ENCODE measurements around the gene BEND6. TPM values are rescaled to one million over a fixed set of nuclear protein-coding genes. Genes with fewer than 3 reads are reported as not detected.
A peak's percentile ranks its signal among the peaks of the same experiment; 100 is the strongest.
"Not testable (repeated sequence)": the region's sequence is repeated elsewhere in the genome, so short reads cannot be mapped to it uniquely, and the experiment has no call there.

BEND6 gene
- polyA plus RNA-seq, 1 donor (not counting 4 experiments of a cell fraction or from before 2014, with no cell fraction given), result 1.0 TPM

DNA sequence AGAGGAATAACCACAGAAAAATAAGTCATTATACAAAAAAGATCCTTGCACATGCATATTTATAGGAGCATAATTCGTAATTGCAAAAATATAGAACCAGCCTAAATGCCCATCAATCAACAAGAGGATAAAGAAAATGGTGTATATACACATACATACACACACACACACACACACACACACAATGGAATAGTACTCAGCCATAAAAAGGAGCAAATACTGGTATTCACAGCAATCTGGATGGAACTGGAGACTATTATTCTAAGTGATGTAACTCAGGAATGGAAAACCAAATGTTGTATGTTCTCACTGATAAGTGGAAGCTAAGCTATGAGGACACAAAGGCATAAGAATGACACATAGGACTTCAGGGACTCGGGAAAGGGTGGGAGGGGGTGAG, 89.7 kb downstream of the BEND6 start:
- DNase-seq (ENCODE audit: low read depth, low spot score) (no peak), FAIRE-seq (no peak)
- Histone ChIP-seq H3K36me3 (ENCODE audit: control insufficient read depth in 2 of 2, extremely low read depth in 1 of 2, insufficient read depth in 2 of 2, low read length in 2 of 2) (peaks cover 0 to 3% of the 10 kb centered on the region in 2 experiments), H3K4me2 (ENCODE audit: control insufficient read depth, extremely low read depth, insufficient read depth, low read depth, low read length) (no peak overlapping the region), H3K79me2 (ENCODE audit: control insufficient read depth, insufficient read depth, low read length) (peaks cover 16% of the 10 kb centered on the region), H3K9me1 (ENCODE audit: control insufficient read depth, extremely low read depth, insufficient read depth, low read length) (no peaks in the 10 kb centered on the region), H3K9me3 (ENCODE audit: control insufficient read depth, low read depth, low read length) (no peaks in the 10 kb centered on the region), H3K4me1 (ENCODE audit: control insufficient read depth, extremely low read depth, insufficient read depth, low read length) (peaks cover 10% of the 10 kb centered on the region), H4K20me1 (ENCODE audit: control insufficient read depth, extremely low read depth, insufficient read depth, low read length) (no peaks in the 10 kb centered on the region), H3K9ac (ENCODE audit: control insufficient read depth, extremely low read depth, insufficient read depth, low read length) (no peak overlapping the region), H3K27ac (ENCODE audit: control insufficient read depth, insufficient read depth, low read length) (no peak overlapping the region), H2AFZ (ENCODE audit: control insufficient read depth, low read length) (no peak overlapping the region), H3K4me3 (ENCODE audit: control insufficient read depth in 2 of 3, extremely low read depth in 1 of 3, insufficient read depth in 2 of 3, low read depth in 1 of 3, low read length in 3 of 3) (no peak overlapping the region), H3K27me3 (ENCODE audit: control insufficient read depth, extremely low read depth, insufficient read depth, low read length) (no peaks in the 10 kb centered on the region)
- dilution Hi-C loops (cut with MboI; ENCODE audit: extremely low pct_ligation_motif_present, low sequenced_read_pairs), result no loop called here
- TF ChIP-seq, protein P1, sequence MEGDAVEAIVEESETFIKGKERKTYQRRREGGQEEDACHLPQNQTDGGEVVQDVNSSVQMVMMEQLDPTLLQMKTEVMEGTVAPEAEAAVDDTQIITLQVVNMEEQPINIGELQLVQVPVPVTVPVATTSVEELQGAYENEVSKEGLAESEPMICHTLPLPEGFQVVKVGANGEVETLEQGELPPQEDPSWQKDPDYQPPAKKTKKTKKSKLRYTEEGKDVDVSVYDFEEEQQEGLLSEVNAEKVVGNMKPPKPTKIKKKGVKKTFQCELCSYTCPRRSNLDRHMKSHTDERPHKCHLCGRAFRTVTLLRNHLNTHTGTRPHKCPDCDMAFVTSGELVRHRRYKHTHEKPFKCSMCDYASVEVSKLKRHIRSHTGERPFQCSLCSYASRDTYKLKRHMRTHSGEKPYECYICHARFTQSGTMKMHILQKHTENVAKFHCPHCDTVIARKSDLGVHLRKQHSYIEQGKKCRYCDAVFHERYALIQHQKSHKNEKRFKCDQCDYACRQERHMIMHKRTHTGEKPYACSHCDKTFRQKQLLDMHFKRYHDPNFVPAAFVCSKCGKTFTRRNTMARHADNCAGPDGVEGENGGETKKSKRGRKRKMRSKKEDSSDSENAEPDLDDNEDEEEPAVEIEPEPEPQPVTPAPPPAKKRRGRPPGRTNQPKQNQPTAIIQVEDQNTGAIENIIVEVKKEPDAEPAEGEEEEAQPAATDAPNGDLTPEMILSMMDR (optimal IDR thresholded peaks at IDR 0.05 in 1 of 3, IDR thresholded peaks at IDR 0.05 in 1 of 3, conservative IDR thresholded peaks at IDR 0.05 in 1 of 3; ENCODE audit: extremely low read depth in 1 of 3, insufficient read depth in 2 of 3, low read length in 3 of 3), result no peak
- TF ChIP-seq EZH2 (IDR thresholded peaks at IDR 0.05; ENCODE audit: low read length), result no peak

DNA sequence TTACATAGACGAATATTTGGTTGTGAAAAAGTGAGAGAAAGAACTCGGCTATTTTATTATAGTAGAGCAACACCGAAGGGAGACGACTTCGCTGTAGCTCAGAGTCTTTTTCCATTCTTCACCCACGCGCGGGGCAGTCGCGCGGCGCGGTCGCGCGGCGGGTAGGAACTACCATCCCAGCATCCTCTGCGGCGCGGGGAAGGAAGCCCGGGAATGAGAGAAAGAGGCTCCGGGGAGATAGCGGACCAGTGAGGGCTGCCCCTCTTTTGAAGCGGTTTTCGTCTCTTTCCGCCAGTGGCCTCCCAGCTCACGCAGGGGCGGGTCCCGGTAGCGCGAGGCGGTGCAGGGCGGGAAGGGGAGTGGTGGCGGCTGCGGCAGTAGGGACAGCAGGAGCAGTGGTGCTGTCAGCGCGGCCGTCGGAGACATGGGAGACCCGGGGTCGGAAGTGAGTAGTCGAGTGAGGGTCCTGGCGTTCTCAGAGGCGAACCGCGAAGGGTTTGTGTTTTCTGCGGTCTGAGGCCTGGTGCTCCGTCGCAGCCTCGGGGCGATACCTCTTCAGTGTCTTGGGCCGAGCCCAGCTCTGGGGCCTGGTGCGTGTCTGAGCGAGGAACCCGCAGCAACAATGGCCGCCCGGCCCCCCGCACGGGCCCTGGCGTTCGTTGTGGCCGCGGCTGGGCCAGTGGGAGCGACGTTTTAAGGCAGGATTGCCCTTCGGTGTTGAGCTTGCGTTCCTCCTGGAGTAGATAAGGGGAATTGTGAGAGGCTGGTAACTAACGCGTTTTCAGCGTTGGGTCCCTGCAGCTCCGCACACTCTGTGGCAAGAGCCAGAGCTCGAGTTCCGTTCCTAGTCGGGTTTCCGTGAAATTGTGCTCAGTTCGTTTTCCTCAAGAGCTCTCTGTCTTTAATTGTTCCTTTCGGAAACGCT, 91.7 kb downstream of the BEND6 start, which contains the start of gene KIAA1586:
Gene KIAA1586, plus strand, starts transcription at position 362 of the 925 bp plus-strand sequence. Its CDS starts 63 bp downstream, at position 425.
- peak; percentile 99 for FAIRE-seq
- H3K9me3 ChIP-seq (ENCODE audit: control insufficient read depth, low read depth, low read length); H3K9me1 ChIP-seq (ENCODE audit: control insufficient read depth, extremely low read depth, insufficient read depth, low read length); H4K20me1 ChIP-seq (ENCODE audit: control insufficient read depth, extremely low read depth, insufficient read depth, low read length); H3K27me3 ChIP-seq (ENCODE audit: control insufficient read depth, extremely low read depth, insufficient read depth, low read length); dilution Hi-C loops (cut with MboI; ENCODE audit: extremely low pct_ligation_motif_present, low sequenced_read_pairs); DNase-seq (ENCODE audit: low read depth, low spot score); H3K36me3 ChIP-seq (ENCODE audit: control insufficient read depth in 2 of 2, extremely low read depth in 1 of 2, insufficient read depth in 2 of 2, low read length in 2 of 2): not testable (repeated sequence)
- Histone ChIP-seq H3K4me2 (ENCODE audit: control insufficient read depth, extremely low read depth, insufficient read depth, low read depth, low read length) (peak within 1 kb of the TSS; percentile 87), H3K4me3 (ENCODE audit: control insufficient read depth in 2 of 3, extremely low read depth in 1 of 3, insufficient read depth in 2 of 3, low read depth in 1 of 3, low read length in 3 of 3) (peak within 1 kb of the TSS; percentile 55 to 80 (median 79)), H2AFZ (ENCODE audit: control insufficient read depth, low read length) (peak within 1 kb of the TSS; percentile 84), H3K27ac (ENCODE audit: control insufficient read depth, insufficient read depth, low read length) (peak within 1 kb of the TSS; percentile 54), H3K9ac (ENCODE audit: control insufficient read depth, extremely low read depth, insufficient read depth, low read length) (peak within 1 kb of the TSS; percentile 76), H3K79me2 (ENCODE audit: control insufficient read depth, insufficient read depth, low read length) (peaks cover 29% of the 10 kb centered on the region), H3K4me1 (ENCODE audit: control insufficient read depth, extremely low read depth, insufficient read depth, low read length) (peaks cover 10% of the 10 kb centered on the region)

DNA sequence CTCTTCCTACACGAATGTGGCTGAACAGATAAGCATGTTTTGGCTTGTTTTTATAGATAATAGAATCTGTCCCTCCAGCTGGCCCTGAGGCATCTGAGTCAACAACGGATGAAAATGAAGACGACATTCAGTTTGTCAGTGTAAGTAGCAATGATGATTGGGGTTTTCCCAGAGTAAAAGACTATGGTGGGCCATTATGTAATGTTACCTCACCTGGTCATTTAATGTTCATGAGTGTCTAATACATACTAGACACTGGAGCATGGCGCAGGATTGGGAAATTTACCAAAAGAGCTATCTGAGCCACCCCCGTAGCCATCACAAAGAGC, 92.3 kb downstream of the BEND6 start:
- H3K9ac ChIP-seq (ENCODE audit: control insufficient read depth, extremely low read depth, insufficient read depth, low read length); H2AFZ ChIP-seq (ENCODE audit: control insufficient read depth, low read length); H3K27me3 ChIP-seq (ENCODE audit: control insufficient read depth, extremely low read depth, insufficient read depth, low read length); H4K20me1 ChIP-seq (ENCODE audit: control insufficient read depth, extremely low read depth, insufficient read depth, low read length); H3K9me3 ChIP-seq (ENCODE audit: control insufficient read depth, low read depth, low read length); H3K4me2 ChIP-seq (ENCODE audit: control insufficient read depth, extremely low read depth, insufficient read depth, low read depth, low read length); dilution Hi-C loops (cut with MboI; ENCODE audit: extremely low pct_ligation_motif_present, low sequenced_read_pairs); H3K4me3 ChIP-seq (ENCODE audit: control insufficient read depth in 2 of 3, extremely low read depth in 1 of 3, insufficient read depth in 2 of 3, low read depth in 1 of 3, low read length in 3 of 3); FAIRE-seq; H3K9me1 ChIP-seq (ENCODE audit: control insufficient read depth, extremely low read depth, insufficient read depth, low read length); DNase-seq (ENCODE audit: low read depth, low spot score); H3K36me3 ChIP-seq (ENCODE audit: control insufficient read depth in 2 of 2, extremely low read depth in 1 of 2, insufficient read depth in 2 of 2, low read length in 2 of 2); H3K27ac ChIP-seq (ENCODE audit: control insufficient read depth, insufficient read depth, low read length): not testable (repeated sequence)
- Histone ChIP-seq H3K79me2 (ENCODE audit: control insufficient read depth, insufficient read depth, low read length) (peaks cover 32% of the 10 kb centered on the region), H3K4me1 (ENCODE audit: control insufficient read depth, extremely low read depth, insufficient read depth, low read length) (peaks cover 10% of the 10 kb centered on the region)

DNA sequence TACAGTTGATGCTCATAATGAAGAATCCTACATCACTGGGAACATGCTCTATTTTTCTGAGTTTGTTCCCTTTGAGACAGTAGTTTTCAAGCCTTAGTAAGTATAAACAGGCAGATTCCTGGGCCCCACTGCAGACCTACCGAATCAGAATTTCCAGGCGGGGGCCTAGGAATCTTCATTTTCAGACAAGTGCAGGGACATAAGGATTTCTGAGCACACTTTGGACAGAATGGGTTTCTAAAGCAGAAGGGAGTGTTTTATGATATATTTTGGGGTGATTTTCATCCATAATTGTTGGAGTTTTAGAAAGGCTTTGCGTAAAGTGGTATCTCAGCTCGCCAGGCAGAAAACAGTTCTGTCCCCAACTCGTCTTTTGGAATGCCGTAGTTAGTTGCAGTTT, 93.0 kb downstream of the BEND6 start:
- H3K36me3 ChIP-seq (ENCODE audit: control insufficient read depth in 2 of 2, extremely low read depth in 1 of 2, insufficient read depth in 2 of 2, low read length in 2 of 2); H3K9me1 ChIP-seq (ENCODE audit: control insufficient read depth, extremely low read depth, insufficient read depth, low read length); H3K4me2 ChIP-seq (ENCODE audit: control insufficient read depth, extremely low read depth, insufficient read depth, low read depth, low read length); H3K27ac ChIP-seq (ENCODE audit: control insufficient read depth, insufficient read depth, low read length); DNase-seq (ENCODE audit: low read depth, low spot score); FAIRE-seq; H4K20me1 ChIP-seq (ENCODE audit: control insufficient read depth, extremely low read depth, insufficient read depth, low read length); H2AFZ ChIP-seq (ENCODE audit: control insufficient read depth, low read length); H3K4me3 ChIP-seq (ENCODE audit: control insufficient read depth in 2 of 3, extremely low read depth in 1 of 3, insufficient read depth in 2 of 3, low read depth in 1 of 3, low read length in 3 of 3); H3K27me3 ChIP-seq (ENCODE audit: control insufficient read depth, extremely low read depth, insufficient read depth, low read length); H3K9ac ChIP-seq (ENCODE audit: control insufficient read depth, extremely low read depth, insufficient read depth, low read length); dilution Hi-C loops (cut with MboI; ENCODE audit: extremely low pct_ligation_motif_present, low sequenced_read_pairs); H3K9me3 ChIP-seq (ENCODE audit: control insufficient read depth, low read depth, low read length): not testable (repeated sequence)
- Histone ChIP-seq H3K4me1 (ENCODE audit: control insufficient read depth, extremely low read depth, insufficient read depth, low read length) (peaks cover 10% of the 10 kb centered on the region), H3K79me2 (ENCODE audit: control insufficient read depth, insufficient read depth, low read length) (peaks cover 32% of the 10 kb centered on the region)

All from keratinocyte (primary cell).